ENCODE results near the gene DENND6B.

Gene DENND6B

DNA sequence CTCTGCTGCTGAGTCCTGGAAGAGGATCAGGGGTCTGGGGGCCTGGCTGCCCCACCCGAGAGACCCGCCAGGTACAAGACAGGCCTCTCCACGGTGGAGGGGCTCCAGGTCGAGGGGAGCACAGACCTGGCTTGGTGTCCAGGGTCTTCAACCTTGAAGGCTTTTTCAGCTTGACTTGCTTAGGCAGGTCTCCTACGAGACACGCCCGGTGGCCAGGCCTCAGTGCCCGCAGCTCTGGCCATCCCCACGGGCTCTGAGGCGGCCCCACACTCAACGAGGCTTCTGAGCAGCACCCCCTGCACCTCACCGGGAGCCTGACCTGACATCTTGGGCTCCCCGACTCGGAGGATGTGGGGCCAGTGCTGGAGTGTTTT lies 12.7 kb downstream of the DENND6B start:
- DNase-seq, result no peak

DNA sequence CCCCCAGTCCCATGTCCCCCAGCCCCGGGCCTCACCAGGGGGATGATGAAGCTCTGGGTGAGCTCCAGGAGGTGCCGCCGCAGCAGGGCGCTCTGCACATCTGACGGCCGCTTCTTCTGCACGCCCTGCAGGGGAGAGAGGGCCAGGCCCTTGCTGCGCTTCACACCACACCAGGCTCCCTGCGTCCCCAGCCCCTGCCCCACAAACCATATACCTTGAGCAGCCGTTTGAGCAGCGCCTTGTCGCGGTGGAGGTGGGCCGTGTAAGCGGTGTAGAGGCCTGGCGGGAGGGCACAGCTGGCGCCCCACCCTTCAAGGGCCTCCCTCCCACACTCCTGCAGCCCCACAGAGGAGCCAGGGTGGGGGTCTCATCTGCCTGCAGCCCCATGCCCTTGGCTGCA lies 13.2 kb downstream of the DENND6B start:
- DNase-seq, result no peak

DNA sequence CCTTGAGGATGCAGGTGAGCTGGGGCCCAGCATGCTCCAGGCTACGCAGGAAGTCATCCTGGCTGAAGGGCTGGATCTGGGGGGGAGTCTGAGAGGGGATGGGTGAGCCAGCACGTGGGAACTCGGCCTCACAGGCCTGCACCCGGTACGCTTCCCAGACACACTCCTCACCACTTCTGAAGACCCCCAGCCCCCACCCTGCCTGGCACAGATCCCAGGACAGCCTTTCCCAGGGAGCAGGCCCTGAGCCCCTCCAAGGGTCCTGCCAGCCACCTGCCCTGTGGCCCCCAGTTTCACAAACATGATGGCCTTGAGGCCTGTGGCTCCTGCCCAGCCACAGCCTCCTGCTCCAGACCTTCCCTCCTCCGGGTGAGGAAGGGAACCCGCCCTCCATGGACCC lies 13.8 kb downstream of the DENND6B start:
- DNase-seq, result no peak

DNA sequence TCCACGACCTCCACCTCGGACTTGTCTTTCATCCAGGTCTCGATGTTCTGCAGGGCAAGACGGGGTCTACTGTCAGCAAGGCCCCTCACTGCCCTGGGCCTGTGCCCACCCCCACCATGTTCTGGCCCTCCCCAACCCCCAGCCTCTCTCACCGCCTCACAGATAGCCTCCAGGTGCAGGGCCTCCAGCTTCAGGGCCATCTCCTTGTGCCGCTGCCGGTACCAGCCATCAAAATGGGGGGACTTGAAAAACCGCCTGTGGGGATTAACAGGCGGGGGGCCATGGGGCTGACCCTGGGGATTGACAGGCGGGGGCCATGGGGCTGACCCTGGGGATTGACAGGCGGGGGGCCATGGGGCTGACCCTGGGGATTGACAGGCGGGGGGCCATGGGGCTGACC lies 14.4 kb downstream of the DENND6B start:
- no peak for DNase-seq

DNA sequence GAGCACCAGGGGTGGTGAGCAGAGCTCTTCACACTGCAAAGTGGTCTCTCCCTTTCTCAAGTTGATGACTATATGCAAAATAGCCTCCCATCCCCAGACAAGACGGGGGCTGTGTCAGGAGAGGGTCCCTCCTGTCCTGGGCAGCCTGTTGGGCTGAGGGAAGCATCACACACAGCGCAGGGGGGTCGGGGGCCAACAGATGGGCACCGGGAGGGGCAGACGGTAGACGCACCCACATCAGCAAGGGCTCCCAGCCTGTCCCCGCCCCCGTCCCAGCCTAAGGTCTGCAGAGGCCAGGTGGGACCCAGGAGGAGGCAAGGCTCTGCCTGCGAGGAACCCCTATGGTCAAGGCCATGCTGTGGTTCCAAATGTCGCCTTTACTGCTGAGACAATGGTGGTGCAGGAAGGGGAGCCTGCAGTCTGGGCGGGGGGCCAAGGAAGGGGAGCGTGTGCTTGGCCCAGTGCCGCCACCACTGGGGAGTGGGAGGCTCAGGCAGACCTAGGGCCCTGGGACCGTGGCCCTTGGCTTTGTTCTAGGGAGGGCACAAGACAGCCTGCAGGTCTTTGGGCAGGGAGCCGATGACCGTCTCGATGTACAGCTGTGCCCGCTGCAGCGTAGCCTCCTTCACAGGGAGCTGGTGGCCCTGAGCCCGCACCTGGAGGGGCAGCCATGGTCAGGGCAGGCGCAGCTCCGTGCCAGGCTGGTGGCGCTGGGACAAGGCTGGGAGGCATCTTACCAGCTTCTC lies 15.0 kb downstream of the DENND6B start:
- DNase-seq, result no peak

DNA sequence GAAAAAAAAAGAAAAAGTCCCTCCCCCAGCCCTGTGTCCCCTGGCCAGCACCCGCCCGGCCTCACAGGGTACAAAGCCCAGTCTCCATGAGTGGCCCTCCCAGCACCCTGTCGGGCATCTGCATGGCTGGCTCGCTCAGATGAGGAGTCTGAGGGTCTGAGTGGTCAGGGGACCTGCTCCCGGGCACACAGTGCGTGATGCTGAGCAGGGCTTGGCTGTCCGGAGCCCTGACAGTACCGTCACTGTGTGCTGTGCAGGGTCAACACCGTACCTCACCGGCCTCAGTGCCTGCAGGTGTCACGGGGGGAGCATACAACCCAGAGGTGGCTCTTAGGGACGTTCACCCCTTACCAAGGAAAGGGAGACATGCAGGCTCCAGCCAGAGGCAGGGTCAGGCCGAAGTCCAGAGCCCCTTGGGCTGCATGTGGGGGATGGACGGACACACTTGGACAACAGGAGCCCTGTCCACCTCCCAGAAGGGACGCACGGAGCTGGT lies 15.8 kb downstream of the DENND6B start:
- DNase-seq, result no peak

DNA sequence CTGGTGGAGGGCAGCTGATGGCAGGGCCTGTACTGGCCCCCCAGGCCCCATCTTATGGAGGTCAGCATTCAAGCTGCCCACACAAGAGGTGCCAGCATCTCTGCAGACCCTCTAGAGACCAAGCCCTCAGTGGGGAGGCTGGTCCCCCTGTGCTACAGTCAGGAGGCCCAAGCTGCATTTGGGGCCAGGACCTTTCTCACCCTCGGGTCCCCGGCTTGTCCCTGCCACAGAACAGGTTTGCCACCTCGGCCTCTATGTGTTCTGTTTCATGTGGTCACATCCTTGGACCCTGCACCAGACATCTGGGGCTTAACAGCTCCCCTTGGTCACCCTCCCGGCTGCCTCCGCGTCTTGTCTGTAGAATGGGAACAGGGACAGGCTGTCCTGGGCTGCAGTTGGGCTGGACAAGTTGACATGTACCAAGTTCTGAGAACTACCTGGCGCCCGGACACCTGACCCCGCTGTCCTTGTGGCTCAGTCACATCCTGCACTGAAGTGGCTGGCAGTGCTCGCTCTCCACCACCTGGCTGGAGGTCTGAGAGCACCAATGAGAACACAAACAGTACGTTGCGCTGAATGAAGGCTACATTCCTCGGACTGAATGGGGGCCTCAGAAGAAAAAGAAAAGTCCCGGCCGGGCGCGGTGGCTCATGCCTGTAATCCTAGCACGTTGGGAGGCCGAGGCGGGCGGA lies 16.6 kb downstream of the DENND6B start:
- no peak for DNase-seq

DNA sequence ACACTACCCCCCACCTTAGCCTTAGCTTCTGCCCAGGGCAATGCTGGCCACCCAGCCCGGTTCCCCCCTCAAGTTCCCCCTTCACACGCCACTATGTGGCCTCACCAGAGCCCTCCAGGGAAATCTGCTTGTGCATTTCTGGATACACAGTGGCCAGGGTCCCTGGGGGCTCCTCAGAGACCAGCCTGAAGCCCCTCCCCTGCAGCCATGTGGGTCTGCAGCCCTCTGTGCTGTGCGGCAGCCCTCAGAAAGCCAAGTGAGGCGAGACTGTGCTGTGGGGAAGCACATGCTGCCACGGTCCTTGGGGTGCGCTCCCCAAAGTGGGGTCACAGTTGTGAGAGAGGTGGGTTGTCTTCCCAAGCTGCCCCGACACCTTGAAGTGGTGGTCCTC lies 17.2 kb downstream of the DENND6B start:
- DNase-seq, result no peak

DNA sequence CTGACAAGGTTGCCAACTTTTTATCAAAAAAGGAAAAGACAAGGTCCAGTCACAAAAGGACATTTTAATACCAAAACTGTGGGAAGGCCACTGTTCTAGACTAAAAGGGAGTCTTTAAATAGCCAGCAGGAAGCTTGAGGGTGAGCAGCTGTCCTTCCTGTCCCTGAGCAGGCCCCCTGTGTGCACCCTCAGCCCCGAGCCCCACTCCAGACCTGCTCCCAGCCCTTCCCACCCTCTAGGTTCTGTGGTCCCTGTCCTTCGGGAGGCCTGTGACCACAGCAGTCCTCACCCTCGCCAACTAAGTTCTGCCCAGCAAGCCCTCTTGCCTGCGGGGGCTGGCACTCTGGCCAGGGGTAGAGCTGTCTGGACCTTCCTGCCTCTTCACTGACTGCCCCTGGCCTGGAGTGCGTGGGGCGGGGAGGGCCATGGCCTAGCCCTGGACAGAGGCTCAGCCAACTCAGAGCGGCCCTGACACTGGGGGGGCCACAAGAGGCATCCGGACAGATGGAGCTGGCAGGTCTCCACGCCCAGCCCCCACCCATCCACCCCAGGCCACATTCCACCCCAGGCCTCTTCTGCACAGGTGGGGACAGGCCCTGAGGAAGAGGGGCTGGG lies 17.7 kb downstream of the DENND6B start:
- no peak for DNase-seq

DNA sequence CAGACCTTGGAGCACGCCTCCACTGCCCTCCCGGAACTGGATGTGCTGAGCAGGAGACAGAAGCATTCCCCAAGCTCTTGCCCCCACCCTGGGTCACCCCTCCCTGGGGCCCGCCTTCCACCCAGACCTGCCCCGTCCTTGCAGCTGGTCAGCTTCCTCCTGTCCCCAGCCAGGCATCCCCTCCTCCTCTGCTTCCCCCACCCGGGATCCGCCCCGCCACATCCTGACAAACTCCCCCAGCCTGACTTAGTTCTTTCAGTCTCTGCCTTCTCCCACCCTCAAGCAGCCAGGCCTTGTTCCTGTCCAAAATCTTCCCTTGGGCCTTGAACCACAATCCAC lies 18.2 kb downstream of the DENND6B start:
- peak; percentile 61 for DNase-seq

DNA sequence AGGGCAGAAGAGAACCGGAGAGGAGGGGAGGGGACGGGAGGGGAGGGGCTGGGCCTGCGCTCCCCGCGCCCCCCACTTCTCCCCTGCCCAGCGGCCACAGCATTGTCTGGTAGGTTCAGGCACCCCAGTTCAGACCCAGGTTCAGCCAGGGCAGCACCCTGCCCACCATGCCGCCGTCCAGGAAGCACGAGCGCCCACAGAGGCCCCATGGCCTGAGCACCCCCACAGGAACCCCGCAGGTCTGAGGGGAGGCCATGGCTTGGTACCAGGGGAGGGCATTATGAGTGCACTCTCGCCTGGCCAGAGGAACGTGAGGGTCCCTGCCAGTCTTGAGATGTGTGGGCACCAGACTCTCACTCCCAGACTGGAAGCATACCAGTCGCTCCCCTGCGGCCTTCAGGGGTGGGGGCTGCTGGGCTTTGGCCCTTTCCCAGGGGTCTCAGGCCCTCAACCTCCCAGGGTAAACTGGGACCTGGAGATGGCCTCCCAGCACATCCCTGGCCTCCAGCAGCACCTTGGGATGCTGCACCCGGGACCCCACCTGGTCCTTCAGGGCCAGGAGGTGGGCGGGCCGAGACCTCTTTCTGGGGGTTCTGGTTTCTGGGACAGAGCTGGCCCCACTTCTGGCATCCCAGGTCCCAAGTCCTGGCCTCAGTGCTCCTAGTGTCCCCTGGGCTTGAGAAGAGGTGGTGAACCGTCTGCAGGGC lies 18.8 kb downstream of the DENND6B start:
- DNase-seq, result no peak

DNA sequence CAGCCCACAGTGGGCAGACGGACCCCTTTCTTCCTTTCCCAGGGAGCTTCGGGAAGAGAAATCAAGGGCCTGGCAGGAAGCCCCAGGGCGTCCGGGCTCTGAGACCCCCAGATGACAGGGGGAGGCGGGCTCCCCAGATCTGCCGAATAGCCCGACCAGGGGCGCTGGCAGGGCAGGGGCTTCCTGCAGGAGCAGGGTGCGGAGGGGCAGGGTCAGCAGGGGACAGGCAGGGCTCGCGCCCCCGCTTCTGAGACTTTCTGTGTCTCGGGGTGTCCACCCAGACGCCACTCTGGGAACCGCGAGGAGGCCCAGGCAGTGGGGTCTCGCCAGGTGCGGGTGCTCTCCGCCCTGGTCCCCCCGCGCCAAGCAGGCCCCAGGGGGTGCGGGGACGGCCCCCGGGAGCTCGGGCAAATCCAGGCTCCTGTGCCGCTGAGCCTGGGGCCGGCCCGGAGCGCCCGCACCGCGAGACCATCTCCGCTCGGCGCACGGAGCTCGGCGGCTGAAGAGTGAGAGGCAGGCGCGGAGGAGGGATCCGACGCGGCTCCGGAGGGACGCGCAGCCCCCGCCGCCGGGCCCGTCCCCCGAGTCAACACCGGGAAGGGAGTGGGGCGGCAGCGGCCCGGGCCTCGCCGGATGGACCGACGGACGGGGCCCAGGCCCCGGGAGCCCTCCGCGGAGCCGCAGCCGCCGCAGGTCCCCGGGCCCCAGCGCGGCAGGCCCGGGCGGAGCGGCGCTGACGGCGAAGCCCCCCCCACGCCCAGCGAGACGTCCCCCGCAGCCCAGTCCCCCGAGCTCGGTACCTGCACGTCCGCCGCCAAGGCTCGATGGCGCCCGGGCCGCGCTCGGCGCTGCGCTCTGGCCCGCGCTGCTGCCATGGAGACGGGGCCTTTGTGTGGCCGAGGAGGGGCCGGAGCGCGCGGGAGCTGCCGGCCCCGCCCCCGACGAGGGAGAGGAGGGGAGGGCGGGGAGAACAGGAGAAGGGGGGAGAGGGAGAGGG lies 19.8 kb downstream of the DENND6B start, which contains the start of gene PLXNB2:
Gene PLXNB2 (minus strand): TSS at position 894 of the 997 bp plus-strand sequence. CDS start 17,062 bp downstream, outside the sequence.
- peak; percentile 60 for DNase-seq

DNA sequence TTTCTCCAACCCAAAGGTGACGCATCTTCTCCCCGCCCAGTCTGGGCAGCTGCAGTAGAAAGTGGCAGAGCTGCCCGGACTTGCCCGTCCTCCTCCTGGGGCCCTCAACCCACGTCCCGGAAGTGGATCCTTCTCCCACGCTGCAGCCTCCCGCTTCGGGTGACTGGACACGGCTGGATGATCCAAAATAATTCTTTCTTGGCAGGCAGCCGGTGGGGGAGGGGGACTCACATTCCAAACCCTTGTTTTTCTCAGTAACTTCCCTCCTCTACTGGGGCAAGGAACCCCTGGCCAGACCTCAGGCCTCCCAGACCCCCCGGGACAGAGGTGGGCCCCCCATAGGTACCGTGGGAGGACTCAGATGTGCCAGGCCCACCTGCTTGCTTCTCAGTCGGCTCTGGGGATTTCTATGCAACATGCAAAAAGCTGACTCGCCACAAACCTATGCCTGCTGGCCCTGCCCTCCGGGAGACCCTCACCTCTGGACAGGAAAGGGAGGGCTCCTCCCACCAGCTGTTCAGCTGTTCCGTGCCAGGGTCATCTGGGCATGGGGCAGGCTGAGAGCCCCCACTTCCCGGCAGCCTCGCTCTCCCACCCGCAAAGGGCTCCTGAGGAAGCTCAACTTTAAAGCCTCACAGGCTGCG lies 20.8 kb downstream of the DENND6B start:
- DNase-seq, result peak; percentile 59

DNA sequence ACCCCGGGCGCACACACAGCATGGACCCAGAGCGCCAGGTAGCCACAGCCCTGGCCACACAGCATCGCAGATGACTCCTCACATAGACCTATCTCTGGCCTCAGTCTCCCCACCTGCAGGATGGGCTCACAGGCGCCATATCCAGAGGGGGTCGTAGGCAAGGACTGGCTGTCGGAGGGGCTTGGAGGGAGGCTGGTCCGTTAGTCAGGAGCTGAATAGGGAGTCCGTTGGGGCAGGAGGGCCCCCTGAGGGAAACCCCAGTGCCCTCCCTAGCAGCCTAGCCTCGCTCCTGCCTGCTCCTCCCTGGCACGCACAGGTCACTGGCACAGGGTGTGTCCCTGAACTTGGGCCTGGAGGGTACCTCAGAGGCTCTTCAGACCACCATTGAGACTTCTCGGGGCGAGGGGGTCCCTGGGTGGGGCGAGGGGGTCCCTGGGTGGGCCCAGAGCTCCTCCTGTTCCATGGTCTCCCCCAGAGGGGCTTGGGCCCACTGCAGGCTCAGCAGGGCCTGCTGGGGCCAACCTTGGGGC lies 21.4 kb downstream of the DENND6B start:
- DNase-seq, result no peak

DNA sequence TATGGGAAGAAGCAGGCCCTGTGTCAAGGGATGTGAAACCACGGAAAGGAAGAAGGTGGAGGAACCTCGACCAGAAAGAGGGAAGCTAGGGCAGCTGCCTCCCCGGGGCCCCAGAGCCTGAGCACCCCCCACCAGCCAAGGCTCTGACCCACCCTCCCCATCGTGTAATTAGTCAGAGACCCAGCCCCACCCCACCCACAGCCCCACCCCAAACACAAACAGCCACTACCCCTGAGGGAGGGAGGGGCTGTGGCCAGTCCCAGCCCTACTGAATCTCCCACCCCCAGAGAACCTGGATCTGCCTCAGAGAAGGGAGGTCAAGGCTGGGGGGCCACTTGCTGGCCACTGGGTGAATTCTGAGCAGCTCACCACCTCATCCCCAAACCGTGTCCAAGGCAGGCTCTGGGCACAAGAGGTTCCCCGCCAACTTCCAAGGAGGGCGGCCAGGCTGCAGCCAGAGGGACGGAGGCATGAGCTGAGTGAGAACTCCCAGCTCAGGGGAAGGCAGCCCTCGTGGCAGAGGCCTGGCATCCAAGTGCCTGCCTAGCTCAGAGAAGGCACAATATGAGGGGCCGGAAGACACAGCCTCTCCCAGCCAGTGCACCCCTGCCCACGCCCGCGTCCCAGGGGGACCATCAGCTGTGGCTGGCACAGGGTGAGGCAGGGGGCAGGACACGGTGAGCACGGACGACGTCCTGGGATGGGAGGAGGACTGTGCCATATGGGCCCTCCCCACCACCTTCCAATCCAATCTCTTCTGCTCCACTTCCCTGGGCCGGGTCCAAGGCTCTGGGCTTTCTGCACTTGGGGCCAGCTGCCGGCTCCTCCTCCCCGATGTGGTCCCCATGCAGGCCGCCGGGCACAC lies 22.1 kb downstream of the DENND6B start:
- peak; percentile 63 for DNase-seq

DNA sequence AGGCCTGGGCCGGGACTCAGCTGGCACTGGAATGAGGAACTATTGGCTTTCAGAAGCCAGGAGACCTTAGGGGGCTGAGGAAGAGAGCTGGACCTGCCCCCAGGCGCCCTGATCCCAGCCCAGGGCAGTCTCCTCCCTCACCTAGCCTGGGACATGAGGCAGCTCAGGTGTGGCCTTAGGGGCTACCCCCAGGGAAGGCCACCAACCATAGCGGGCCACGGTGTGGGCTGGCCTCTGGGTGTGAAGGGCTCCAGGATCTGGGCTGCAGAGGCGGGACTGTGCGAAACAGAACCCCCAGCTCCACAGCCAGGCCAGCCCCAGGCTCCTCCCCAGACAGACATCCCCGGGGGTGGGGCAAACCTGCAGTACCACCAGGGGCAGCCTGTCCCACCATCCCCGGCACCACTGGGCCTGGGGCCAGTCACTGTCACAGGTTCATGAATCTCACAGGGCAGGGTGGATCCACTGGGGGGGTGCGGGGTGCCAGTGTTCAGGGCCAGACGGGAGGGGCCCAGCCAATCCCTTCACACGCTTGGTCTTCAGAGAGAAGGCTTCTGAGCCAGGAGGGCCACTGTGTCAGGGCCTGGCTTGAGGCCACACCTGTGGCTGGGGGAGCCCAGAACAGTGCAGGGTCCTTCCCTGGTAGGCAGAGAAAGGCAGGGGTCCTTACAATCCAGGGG lies 22.8 kb downstream of the DENND6B start:
- peak; percentile 58 for DNase-seq

DNA sequence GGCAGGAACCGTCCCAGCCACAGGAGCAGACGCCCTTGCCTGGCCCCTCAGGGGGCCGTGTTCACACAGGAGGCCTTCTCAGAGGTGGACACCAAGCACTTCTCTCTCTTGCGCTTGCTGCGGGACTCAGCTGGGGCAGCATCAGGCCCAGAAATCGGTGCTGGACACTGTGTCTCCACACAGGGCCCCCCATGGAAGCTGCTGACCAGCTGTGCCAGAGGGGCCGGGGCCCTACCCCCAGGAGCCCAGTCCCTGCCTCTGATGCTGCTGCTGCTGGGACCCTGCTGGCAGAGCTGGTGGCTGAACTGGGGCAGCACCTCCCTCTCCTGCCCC lies 23.3 kb downstream of the DENND6B start:
- DNase-seq, result no peak

DNA sequence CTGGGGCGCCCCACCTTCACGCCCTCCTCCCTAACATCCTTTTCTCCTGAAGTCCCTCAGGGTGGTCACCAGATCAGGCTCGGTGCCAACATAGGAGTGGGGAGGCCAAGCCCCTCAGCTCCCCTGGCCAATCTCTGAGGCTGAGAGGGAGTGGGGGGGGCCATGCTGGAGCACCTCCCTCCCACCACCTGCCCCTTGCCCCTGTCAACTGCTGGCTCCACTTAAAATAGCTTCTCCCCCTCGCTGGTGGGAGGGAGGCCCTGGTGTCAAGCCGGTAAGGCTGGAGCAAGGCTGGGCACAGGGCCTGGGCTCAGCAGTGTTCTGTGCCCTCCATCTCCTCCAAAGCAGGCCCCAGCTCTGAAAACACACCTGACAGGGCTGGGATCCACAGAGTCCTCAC lies 24.2 kb downstream of the DENND6B start:
- DNase-seq, result no peak

DNA sequence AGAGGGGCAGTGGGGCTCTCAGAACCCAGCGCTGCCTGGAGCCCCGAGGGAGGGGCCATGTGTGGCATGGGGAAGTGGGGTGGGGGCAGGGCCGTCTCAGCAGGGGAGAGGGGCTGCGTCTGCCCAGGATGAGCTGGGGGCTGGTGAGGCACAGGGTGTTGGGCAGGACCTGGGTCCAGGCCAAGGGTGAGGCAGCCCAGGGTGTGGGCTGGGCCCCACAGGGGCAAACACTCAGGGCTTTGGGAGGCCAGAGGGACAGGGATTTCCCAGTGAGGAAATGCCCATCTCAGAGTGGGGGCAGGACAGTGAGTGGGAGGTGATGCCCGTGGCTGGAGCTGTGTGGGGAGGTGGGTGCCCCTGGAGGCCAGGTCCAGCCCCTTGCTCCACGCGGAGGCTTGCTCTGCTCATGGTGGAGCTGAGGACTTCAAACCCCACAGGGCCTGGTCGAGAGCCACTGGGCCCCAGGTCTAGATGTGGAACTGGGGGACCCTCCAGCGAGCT lies 24.7 kb downstream of the DENND6B start:
- DNase-seq, result peak; percentile 42

DNA sequence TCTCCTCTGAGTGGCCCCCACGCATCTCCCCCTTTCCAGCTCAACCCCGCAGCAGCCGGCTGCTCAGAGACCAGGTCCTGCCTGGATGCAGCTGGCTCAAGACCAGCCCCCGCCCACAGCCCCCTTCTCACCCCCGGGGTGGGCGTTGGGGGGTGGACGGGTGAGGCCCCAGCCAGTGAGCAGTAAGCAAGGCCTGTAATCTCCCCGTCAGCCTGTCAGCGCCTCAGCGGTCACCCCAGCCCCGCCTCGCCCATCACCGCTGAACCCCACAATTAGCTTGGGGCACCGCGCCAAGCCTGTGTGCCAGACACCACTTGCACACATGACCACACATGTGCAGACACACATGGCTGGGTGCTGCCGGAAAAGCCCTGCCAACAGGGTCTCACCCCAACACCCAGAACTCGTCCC lies 25.2 kb downstream of the DENND6B start:
- no peak for DNase-seq

Measured in CD4-positive, alpha-beta T cell treated with Interferon gamma for 1 hour (primary cell).